LNCaP clone FGC (cell line): ENCODE measurements around the gene COX7B2.

ENCODE experiments used
- DNase-seq: peaks from one replicate; pipeline ENCODE4 v3.0.0-alpha.2; 2011; ENCODE audit warnings: low read depth
- H3K4me3 ChIP-seq: 2 replicates; pipeline ENCODE4 v1.5.1; 2011; ENCODE audit warnings: mild to moderate bottlenecking, low read depth, low read length, control low read depth
- TF ChIP-seq, protein P1 (sequence below): IDR thresholded peaks from 2 replicates; pipeline ENCODE4 v1.5.1; 2012; ENCODE audit warnings: mild to moderate bottlenecking; ENCODE audit not compliant: control insufficient read depth, insufficient read depth; ENCODE audit errors: extremely low read depth

The COX7B2 gene, protein sequence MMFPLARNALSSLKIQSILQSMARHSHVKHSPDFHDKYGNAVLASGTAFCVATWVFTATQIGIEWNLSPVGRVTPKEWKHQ

DNA sequence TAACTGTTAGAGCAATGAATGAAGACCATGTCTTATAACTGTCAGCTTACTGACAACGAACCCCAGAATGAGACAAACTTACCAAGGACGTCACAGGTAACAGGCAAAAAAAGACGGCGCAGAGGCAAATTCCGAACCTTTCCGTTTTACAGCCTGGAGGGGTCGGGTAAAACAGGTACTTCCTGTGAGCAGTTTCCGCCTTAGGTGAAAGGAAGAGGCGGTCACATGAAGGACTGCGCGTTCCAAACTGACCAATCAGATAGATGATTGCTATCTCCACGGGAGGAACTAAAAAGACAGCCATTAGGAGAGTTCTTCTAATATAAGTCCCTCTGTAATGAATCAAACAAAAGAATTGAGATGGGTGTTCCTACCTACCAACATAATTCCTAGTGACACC, at the start of gene COX7B2:
TSS of gene COX7B2 (minus strand) at position 168 of the 400 bp plus-strand sequence. CDS start 174,053 bp downstream, outside the sequence.
- TF ChIP-seq, protein P1, sequence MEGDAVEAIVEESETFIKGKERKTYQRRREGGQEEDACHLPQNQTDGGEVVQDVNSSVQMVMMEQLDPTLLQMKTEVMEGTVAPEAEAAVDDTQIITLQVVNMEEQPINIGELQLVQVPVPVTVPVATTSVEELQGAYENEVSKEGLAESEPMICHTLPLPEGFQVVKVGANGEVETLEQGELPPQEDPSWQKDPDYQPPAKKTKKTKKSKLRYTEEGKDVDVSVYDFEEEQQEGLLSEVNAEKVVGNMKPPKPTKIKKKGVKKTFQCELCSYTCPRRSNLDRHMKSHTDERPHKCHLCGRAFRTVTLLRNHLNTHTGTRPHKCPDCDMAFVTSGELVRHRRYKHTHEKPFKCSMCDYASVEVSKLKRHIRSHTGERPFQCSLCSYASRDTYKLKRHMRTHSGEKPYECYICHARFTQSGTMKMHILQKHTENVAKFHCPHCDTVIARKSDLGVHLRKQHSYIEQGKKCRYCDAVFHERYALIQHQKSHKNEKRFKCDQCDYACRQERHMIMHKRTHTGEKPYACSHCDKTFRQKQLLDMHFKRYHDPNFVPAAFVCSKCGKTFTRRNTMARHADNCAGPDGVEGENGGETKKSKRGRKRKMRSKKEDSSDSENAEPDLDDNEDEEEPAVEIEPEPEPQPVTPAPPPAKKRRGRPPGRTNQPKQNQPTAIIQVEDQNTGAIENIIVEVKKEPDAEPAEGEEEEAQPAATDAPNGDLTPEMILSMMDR, result no peak
- H3K4me3 ChIP-seq, result peak within 1 kb of the TSS; percentile 32
- DNase-seq, result peak; percentile 22

DNA sequence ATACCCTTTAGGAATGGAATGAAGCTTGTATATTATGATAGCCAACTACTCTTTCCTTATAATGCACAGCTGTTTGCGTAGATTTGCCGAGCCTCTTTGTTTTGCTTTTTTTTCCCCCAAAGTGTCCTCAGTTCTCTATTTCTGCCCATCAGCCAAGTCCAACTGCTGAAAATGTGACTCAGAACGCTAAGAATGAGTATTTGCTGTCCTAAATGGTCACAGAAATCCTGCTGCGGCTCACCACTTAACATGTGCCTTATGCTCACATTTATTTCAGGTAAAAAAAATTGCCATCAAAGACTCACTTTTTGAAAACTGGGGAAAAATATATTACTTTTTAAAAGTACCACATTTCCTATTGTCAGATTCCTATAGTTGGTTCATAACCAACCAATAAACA, 47.4 kb upstream of the COX7B2 start:
- TF ChIP-seq, protein P1, result no peak
- H3K4me3 ChIP-seq, result no peak overlapping the region

DNA sequence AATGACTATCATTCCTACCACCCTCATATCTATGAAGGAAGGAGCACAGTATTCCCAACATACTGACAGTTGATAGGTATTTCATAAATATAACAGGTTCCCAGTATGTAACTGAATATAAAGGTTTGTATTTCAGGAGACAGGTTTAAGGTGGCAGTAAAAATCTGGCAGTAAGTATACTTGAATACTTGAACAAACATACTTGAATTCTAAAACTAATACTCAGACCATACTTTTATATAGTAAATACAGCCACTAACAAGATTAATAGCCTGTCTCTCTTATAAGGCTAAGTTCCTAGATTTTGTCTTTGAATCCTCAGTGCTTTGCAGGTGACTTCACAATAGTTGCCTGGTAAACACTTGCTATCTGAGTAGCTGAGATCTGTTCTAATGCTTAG, 46.6 kb upstream of the COX7B2 start:
- no peak for DNase-seq
- H3K4me3 ChIP-seq, result no peak overlapping the region
- TF ChIP-seq, protein P1, result no peak

More for the DNA sequence above, 47.4 kb upstream of the COX7B2 start:
- no peak for DNase-seq

DNA sequence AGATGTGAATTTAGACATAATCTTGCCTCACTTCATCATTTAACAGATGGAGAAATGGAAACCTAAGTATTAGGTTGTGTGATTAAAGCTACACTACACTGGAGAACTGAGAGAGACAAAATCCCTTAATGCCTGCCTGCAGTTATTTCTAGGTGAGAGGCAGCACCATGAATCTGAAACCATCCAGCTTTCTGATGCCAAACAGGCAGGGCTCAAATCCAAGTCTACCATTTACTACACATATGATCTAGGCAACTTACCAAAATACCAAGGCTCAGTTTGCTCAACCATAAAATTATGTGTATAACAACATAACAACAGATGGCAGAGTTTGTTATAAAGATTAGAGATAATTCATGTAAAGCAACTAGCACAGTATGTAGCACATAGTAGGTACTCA, 45.6 kb upstream of the COX7B2 start:
- TF ChIP-seq, protein P1, result no peak
- DNase-seq, result peak; percentile 1

DNA sequence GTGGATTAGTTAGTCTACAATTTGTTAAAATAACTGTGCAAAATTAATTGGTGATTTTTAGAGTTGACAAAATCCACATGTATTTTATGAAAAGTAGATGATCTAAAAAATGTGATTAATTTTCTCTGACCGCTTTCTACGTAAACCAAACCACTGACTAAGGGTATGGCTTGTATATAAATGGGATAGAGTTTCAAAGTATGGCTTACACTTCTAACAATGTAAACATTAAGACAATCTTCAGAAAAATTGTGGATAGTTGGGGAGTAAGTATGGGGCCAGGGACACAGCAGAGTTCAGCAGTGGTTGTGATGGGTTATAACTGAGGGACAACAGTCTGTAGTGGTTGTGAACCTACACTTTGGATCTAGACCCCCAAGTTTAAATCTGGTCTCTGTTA, 44.5 kb upstream of the COX7B2 start:
- no peak overlapping the region for H3K4me3 ChIP-seq
- TF ChIP-seq, protein P1, result no peak
- no peak for DNase-seq

More for the DNA sequence above, 45.6 kb upstream of the COX7B2 start:
- H3K4me3 ChIP-seq, result no peak overlapping the region

DNA sequence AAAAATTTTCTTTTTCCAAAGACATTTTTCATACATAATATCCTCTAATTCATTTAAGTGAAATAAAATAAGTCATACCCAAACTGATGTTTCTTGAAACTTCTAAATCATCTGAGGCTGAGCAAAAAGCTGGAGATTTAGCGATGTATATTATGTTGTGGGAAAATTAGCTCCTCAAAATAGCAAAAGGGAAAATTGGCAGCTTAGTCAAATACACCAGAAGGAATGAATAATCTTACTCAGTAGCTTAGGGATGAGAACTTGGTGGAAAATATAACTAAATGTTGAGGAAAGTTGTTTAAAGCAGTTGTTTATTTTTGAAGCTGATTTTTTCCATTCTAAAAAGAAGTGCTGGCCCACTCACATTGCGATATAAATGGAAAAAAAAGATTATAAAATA, 43.4 kb upstream of the COX7B2 start:
- TF ChIP-seq, protein P1, result no peak
- DNase-seq, result no peak
- no peak overlapping the region for H3K4me3 ChIP-seq

DNA sequence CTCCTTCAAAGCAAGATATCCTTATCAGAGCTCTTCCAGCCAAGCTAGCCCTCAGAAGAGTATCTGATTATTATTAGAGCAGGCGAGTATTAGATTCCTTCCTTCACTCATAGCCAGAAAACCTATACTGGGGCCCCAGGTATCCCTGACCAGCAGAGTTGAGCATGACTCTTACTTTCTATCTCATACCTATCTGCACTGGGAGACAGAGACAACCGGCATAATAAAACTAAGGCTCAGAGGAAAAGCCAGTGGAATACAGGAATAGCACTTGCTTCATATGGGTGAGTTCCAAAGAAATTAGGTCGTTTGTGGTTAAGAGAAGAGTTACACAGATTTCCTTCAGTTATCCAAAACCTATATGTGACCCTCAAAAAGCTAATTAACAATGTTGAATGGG, 41.8 kb upstream of the COX7B2 start:
- DNase-seq, result no peak
- H3K4me3 ChIP-seq, result no peak overlapping the region
- TF ChIP-seq, protein P1, result no peak
